AG04449 (cell line): ENCODE measurements around the gene DOK7.
"Not testable (repeated sequence)": the region's sequence is repeated elsewhere in the genome, so short reads cannot be mapped to it uniquely, and the experiment has no call there.

Source experiments
- CTCF ChIA-PET: fragments of 350-600 bp; formaldehyde crosslinking; extraction: SDS; loops from one replicate; lab custom pipeline; 2021; ENCODE audit warnings: antibody characterized with exemption; lab: Yijun Ruan, JAX
- POLR2A ChIA-PET: fragments of 400-600, 350-600 bp; formaldehyde crosslinking; extraction: SDS; loops from one replicate; lab custom pipeline; 2020; ENCODE audit warnings: antibody characterized with exemption, inconsistent platforms; lab: Yijun Ruan, JAX
- DNase-seq: peaks from one replicate; pipeline ENCODE4 v3.0.0-alpha.2; 2010; ENCODE audit warnings: low read depth, low spot score
- H3K4me3 ChIP-seq: 2 replicates; pipeline ENCODE4 v1.5.1; 2011; ENCODE audit warnings: low read depth, mild to moderate bottlenecking, control low read depth, low read length
- CTCF ChIP-seq: IDR thresholded peaks from one replicate; pipeline ENCODE4 v1.5.1; 2011; ENCODE audit warnings: mild to moderate bottlenecking, moderate library complexity, low read length, control low read depth, inconsistent platforms; ENCODE audit not compliant: insufficient read depth; ENCODE audit errors: missing control alignments

DOK7 gene

DNA sequence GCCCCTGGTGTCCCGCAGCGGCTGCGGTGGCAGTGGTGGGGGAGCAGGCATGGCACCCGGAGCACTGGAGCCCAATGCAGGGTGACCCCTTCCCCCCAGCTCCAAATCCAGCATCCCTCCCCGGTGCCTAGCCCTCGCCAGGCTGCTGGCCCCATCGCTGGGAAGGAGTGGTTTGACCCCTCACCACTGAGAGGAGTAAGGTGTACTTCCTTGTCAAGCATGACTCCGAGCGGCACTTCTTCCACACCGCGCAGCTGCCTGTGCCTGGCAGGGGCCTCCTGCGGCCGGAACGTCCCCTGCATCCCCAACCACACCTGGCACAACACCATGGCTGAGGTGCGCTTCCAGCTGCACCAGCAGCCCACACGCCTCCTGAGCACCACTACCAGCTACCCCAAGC lies 42.1 kb downstream of the DOK7 start:
- POLR2A ChIA-PET, result no interaction called here
- CTCF ChIA-PET, result interaction anchor here (1.8 to 2.0 kb wide), 2 partner anchors 10 to 24 kb away, joined by 5 to 8 read pairs; no protein-coding TSS in a partner anchor

GRCh38 chr4:3508542-3508941 lies 45.4 kb downstream of the DOK7 start:
- ChIA-PET CTCF (no interaction called here), POLR2A (no interaction called here)
- no peak for DNase-seq
- TF ChIP-seq CTCF, result no peak
- no peak overlapping the region for H3K4me3 ChIP-seq

More for the DNA sequence above, 42.1 kb downstream of the DOK7 start:
- no peak for TF ChIP-seq CTCF
- no peak for DNase-seq
- H3K4me3 ChIP-seq, result no peak overlapping the region

DNA sequence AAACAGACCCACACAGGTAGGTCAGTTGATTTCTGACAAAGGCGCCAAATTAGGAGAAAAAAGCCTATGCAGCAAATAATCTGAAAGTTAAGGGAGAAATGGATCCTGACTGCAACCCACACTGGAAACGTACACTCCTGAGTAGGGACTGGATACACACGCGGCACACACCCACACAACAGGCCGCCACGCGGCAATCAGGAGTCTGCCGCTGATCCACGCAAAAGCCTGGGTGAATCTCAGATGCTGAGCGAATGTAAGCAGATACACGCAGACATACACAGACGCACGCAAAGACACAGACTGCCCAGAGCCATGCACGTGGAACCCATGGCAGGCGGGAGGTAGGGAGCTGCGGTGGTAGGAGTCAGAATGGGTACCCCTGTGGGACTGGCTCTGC lies 47.4 kb downstream of the DOK7 start:
- TF ChIP-seq CTCF, result no peak
- ChIA-PET POLR2A (no interaction called here), CTCF (no interaction called here)
- no peak overlapping the region for H3K4me3 ChIP-seq
- no peak for DNase-seq

DNA sequence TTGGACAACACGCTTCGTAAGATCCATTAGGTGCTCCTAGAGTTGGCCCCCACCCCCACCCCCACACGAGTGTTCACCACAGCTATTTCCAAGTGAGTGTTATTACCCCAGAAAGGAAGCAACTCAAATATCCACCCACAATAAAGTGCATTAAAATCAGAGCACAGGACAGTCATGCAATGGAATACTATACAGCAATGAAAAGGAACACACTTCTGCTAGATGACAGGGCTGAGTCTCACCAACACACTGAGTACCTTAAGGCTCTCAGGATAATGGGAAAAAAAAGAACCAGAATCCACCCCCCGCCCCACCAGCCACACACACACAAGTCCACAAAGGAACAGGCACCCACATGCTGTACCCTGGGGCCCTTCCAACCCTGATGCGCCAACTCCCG lies 48.1 kb downstream of the DOK7 start:
- ChIA-PET POLR2A (no interaction called here), CTCF (interaction anchor here (1.0 kb wide), 1 partner anchor 165 kb away, joined by 3 read pairs; no protein-coding TSS in a partner anchor)
- no peak for DNase-seq
- no peak for TF ChIP-seq CTCF
- H3K4me3 ChIP-seq, result no peak overlapping the region

- POLR2A ChIA-PET, DNase-seq, H3K4me3 ChIP-seq: not testable (repeated sequence)
- CTCF ChIA-PET, result interaction anchor here (1.0 kb wide), 1 partner anchor 165 kb away, joined by 3 read pairs; no protein-coding TSS in a partner anchor
Measured at GRCh38 chr4:3511601-3512000, 48.5 kb downstream of the DOK7 start.

GRCh38 chr4:3512279-3512678 lies 49.2 kb downstream of the DOK7 start:
- TF ChIP-seq CTCF, result no peak
- ChIA-PET POLR2A (no interaction called here), CTCF (interaction anchor here (0.7 kb wide), 1 partner anchor 32 kb away, joined by 3 read pairs; no protein-coding TSS in a partner anchor)
- DNase-seq, result no peak
- no peak overlapping the region for H3K4me3 ChIP-seq

- no peak for DNase-seq
- H3K4me3 ChIP-seq, result no peak overlapping the region
- no peak for TF ChIP-seq CTCF
- POLR2A ChIA-PET, result no interaction called here
- CTCF ChIA-PET, result interaction anchor here (0.7 to 1.5 kb wide), 2 partner anchors 15 to 33 kb away, joined by 3 to 4 read pairs; no protein-coding TSS in a partner anchor
Measured at GRCh38 chr4:3512719-3513118, 49.6 kb downstream of the DOK7 start.
